Pancreas (tissue), 10 donors: Measurements from ENCODE around the gene NAPG. TPM values are rescaled to one million over a fixed set of nuclear protein-coding genes. Genes with fewer than 3 reads are reported as not detected.
"Not testable (repeated sequence)": the region's sequence is repeated elsewhere in the genome, so short reads cannot be mapped to it uniquely, and the experiment has no call there.

Experiments
- ATAC-seq, 4 donors: fragments of 200-7000 bp; cut with Tn5 transposase; one replicate each; pipeline versions ENCODE4 v1.8.0 to v1.9.1; 2020; ENCODE audit warnings: mild to moderate bottlenecking in 4 of 4, moderate library complexity in 4 of 4
- DNase-seq, 6 donors: peaks; one replicate each; pipeline ENCODE4 v3.0.0-alpha.2; 2020
- FAIRE-seq: peaks from 2 replicates; lab custom pipeline; 2012; peaks lifted over from hg19 to GRCh38; lab: Jason Lieb, UNC
- H3K27ac ChIP-seq, 4 donors: fragments of 200-600 bp; sonication (generic); 1 replicate in 3 of 4; 2 replicates in 1 of 4; pipeline versions ENCODE4 v1.5.0 to v1.8.0; 2020
- H3K27me3 ChIP-seq, 4 donors: fragments of 200-600 bp; one replicate each; pipeline ENCODE4 v1.8.0; 2021
- H3K36me3 ChIP-seq, 3 donors: fragments of 200-600 bp; sonication (generic) in 1 of 3; one replicate each; pipeline versions ENCODE4 v1.5.0 to v1.8.0; 2020 to 2021
- H3K4me1 ChIP-seq, 3 donors: fragments of 200-600 bp; one replicate each; pipeline ENCODE4 v1.8.0; 2021
- H3K4me3 ChIP-seq, 4 donors: fragments of 200-600 bp; sonication (generic) in 2 of 4; one replicate each; pipeline versions ENCODE4 v1.5.0 to v1.8.0; 2020 to 2021
- H3K9me3 ChIP-seq, 4 donors: fragments of 200-600 bp; one replicate each; pipeline ENCODE4 v1.8.0; 2021
- WGBS, 2 donors: extraction: QIAGEN DNeasy Blood & Tissue Kit; methylation state at CpG; one replicate each; pipeline ENCODE4 v1.1.7; 2013; 5-methylcytosine and 5-hydroxymethylcytosine counted together
- intact Hi-C, 3 donors: fragments of 100-400 bp; cut with DNase I; formaldehyde crosslinking; loops; one replicate each; pipeline versions ENCODE4 v1.11.1 to v1.14.2; 2022
- polyA plus RNA-seq, 2 donors: library from polyadenylated mRNA; stranded (reverse); fragments of 200-250 nt; gene quantifications; one replicate each; pipeline ENCODE4 v1.2.3, GENCODE V29; 2013
- total RNA-seq, 6 donors: library from RNA; stranded (reverse); fragmentation: NEBNext Ultra II Directional in 4 of 6; extraction: Animal tissue kit (Norgen Biotek cat#: 25700) in 4 of 6; gene quantifications; one replicate each; pipeline versions ENCODE4 v1.2.1 to v1.2.4, GENCODE V29; 2021 to 2023
- TF ChIP-seq, protein P1 (sequence below), 4 donors: fragments of 200-600 bp; sonication (generic) in 3 of 4; IDR thresholded peaks; one replicate each; pipeline versions ENCODE4 v1.5.0 to v1.8.0; 2021; ENCODE audit warnings: antibody characterized with exemption in 4 of 4
- donor health status: healthy with polysubstance abuse.
- donor health status: DM: no; HTN: no; CAD: no; lungs with moderate emphysema.
- donor health status: DM: no; HTN: no; CAD: no.
- donor health status: control.
- donor health status: control.
- donor health status: Bipolar disorder and iron deficiency.
- donor health status: DM: yes; HTN: yes; CAD: no.
- donor health status: DM: no; HTN: no; CAD: no.
- donor health status: DM: no; HTN: no; CAD: no.
- donor health status: DM: yes; HTN: yes; CAD: no.

Gene NAPG
- total and polyA plus RNA-seq, 8 donors: 7.1 to 21.2 (median 14.8) TPM

DNA sequence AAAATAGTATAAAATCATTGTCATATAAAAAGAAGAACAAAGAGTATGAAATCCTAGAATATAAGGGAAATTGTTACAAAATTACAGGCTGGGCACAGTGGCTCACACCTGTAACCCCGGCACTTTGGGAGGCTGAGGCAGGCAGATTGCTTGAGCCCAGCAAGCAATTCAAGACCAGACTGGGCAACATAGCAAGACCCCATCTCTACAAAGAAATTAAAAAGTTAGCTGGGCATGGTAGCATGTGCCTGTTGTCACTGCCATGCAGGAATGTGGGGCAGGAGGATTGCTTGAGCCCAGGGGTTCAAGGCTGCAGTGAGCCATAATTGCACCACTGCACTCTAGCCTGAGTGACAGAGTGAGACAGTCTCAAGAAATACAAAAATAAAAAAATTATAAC lies 44.8 kb downstream of the NAPG start:
- Histone ChIP-seq H3K36me3 (no peaks in the 10 kb centered on the region), H3K4me3 (no peak overlapping the region), H3K9me3 (no peaks in the 10 kb centered on the region), H3K4me1 (no peaks in the 10 kb centered on the region), H3K27me3 (no peaks in the 10 kb centered on the region), H3K27ac (no peak overlapping the region)
- FAIRE-seq (no peak), ATAC-seq (no peak), DNase-seq (no peak)
- 89 to 94% methylated on average over 1 of the region's 1 CpG for WGBS, 2 donors
- TF ChIP-seq, protein P1, sequence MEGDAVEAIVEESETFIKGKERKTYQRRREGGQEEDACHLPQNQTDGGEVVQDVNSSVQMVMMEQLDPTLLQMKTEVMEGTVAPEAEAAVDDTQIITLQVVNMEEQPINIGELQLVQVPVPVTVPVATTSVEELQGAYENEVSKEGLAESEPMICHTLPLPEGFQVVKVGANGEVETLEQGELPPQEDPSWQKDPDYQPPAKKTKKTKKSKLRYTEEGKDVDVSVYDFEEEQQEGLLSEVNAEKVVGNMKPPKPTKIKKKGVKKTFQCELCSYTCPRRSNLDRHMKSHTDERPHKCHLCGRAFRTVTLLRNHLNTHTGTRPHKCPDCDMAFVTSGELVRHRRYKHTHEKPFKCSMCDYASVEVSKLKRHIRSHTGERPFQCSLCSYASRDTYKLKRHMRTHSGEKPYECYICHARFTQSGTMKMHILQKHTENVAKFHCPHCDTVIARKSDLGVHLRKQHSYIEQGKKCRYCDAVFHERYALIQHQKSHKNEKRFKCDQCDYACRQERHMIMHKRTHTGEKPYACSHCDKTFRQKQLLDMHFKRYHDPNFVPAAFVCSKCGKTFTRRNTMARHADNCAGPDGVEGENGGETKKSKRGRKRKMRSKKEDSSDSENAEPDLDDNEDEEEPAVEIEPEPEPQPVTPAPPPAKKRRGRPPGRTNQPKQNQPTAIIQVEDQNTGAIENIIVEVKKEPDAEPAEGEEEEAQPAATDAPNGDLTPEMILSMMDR (IDR thresholded peaks at IDR 0.05): no peak
- intact Hi-C loops: no loop called here

DNA sequence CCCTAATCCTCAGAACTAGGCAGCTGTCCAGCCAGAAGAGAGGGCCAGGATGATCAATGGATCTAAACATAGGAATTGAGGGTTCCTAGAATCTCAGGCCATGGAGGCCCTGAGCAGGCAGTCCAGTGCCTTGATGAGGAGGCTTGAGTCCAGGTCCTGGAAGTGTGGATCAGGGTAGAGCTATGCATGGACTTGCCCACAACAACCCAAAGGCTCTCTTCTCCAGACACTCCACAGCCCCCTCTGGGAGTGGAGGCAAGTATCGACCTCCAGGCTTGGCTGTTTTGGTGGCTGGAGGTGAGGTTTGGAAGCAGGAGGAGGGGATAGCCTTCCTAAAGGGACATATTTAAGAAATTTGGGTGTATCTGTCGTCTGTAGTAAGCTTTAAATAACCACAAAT lies 45.7 kb downstream of the NAPG start:
- ATAC-seq (no peak), FAIRE-seq (no peak), DNase-seq (no peak)
- Histone ChIP-seq H3K27ac (no peak overlapping the region), H3K9me3 (no peaks in the 10 kb centered on the region), H3K36me3 (no peaks in the 10 kb centered on the region), H3K4me1 (no peaks in the 10 kb centered on the region), H3K27me3 (no peaks in the 10 kb centered on the region), H3K4me3 (no peak overlapping the region)
- TF ChIP-seq, protein P1 (IDR thresholded peaks at IDR 0.05): no peak
- intact Hi-C loops: no loop called here
- WGBS, 2 donors: 61 to 92% methylated on average over 2 of the region's 2 CpGs

DNA sequence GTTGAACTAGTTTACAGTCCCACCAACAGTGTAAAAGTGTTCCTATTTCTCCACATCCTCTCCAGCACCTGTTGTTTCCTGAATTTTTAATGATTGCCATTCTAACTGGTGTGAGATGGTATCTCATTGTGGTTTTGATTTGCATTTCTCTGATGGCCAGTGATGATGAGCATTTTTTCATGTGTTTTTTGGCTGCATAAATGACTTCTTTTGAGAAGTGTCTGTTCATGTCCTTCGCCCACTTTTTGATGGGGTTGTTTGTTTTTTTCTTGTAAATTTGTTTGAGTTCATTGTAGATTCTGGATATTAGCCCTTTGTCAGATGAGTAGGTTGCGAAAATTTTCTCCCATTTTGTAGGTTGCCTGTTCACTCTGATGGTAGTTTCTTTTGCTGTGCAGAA lies 47.4 kb downstream of the NAPG start:
- ATAC-seq, H3K27ac ChIP-seq, H3K4me3 ChIP-seq, H3K4me1 ChIP-seq, H3K36me3 ChIP-seq, H3K9me3 ChIP-seq, intact Hi-C loops, DNase-seq, H3K27me3 ChIP-seq, FAIRE-seq: not testable (repeated sequence)
- WGBS, 2 donors: 75% methylated on average over 1 of the region's 2 CpGs; no CpG with 5 or more reads in 1 of the 2 donors

DNA sequence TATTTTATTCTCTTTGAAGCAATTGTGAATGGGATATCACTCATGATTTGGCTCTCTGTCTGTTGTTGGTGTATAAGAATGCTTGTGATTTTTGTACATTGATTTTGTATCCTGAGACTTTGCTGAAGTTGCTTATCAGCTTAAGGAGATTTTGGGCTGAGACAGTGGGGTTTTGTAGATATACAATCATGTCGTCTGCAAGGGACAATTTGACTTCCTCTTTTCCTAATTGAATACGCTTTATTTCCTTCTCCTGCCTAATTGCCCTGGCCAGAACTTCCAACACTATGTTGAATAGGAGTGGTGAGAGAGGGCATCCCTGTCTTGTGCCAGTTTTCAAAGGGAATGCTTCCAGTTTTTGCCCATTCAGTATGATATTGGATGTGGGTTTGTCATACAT lies 48.6 kb downstream of the NAPG start:
- H3K4me1 ChIP-seq, H3K4me3 ChIP-seq, ATAC-seq, H3K27me3 ChIP-seq, FAIRE-seq, H3K36me3 ChIP-seq, H3K9me3 ChIP-seq, H3K27ac ChIP-seq, DNase-seq, intact Hi-C loops: not testable (repeated sequence)
- 76 to 83% methylated on average over 2 of the region's 2 CpGs for WGBS, 2 donors

- intact Hi-C loops, DNase-seq, H3K36me3 ChIP-seq, H3K27me3 ChIP-seq, H3K4me3 ChIP-seq, H3K4me1 ChIP-seq, H3K27ac ChIP-seq, H3K9me3 ChIP-seq, ATAC-seq, FAIRE-seq: not testable (repeated sequence)
- 86 to 95% methylated on average over 25 of the region's 25 CpGs for WGBS, 2 donors
Measured at GRCh38 chr18:10577842-10578572, 52.2 kb downstream of the NAPG start.

- ATAC-seq, H3K27ac ChIP-seq, H3K4me1 ChIP-seq, H3K27me3 ChIP-seq, H3K9me3 ChIP-seq, H3K36me3 ChIP-seq, FAIRE-seq, DNase-seq, intact Hi-C loops, H3K4me3 ChIP-seq: not testable (repeated sequence)
- 90 to 97% methylated on average over 11 of the region's 11 CpGs for WGBS, 2 donors
Measured at GRCh38 chr18:10578573-10578899, 52.7 kb downstream of the NAPG start.

GRCh38 chr18:10579079-10579867 lies 53.4 kb downstream of the NAPG start:
- Histone ChIP-seq H3K27me3 (no peaks in the 10 kb centered on the region), H3K9me3 (no peaks in the 10 kb centered on the region), H3K4me3 (no peak overlapping the region), H3K4me1 (no peaks in the 10 kb centered on the region), H3K27ac (no peak overlapping the region), H3K36me3 (no peaks in the 10 kb centered on the region)
- TF ChIP-seq, protein P1 (IDR thresholded peaks at IDR 0.05): no peak
- intact Hi-C loops: no loop called here
- 81 to 86% methylated on average over 12 of the region's 12 CpGs for WGBS, 2 donors
- DNase-seq (no peak), FAIRE-seq (no peak), ATAC-seq (no peak)
